SK-N-SH treated with all-trans-retinoic acid at 6 μM for 48 hours (cell line): ENCODE measurements around the gene FUT1.
"Not testable (repeated sequence)": the region's sequence is repeated elsewhere in the genome, so short reads cannot be mapped to it uniquely, and the experiment has no call there.

Experiments
- ATAC-seq: fragments of 200-7000 bp; cut with Tn5 transposase; 3 replicates; pipeline ENCODE4 v1.9.1; 2020; ENCODE audit warnings: mild to moderate bottlenecking, moderate library complexity
- BACH2 ChIP-seq: fragments of 250-450 bp; sonication (Bioruptor Pico); IDR thresholded peaks from 2 replicates; pipeline ENCODE4 v1.9.0; 2021; ENCODE audit warnings: mild to moderate bottlenecking, borderline replicate concordance
- CSDC2 ChIP-seq: fragments of 250-450 bp; sonication (Bioruptor Pico); IDR thresholded peaks from 2 replicates; pipeline ENCODE4 v1.5.0; 2020; ENCODE audit warnings: mild to moderate bottlenecking, moderate library complexity
- CSRNP3 ChIP-seq: fragments of 250-450 bp; sonication (Bioruptor Pico); IDR thresholded peaks from 2 replicates; pipeline ENCODE4 v1.5.1; 2021; ENCODE audit warnings: mild to moderate bottlenecking, moderate library complexity
- ESRRG ChIP-seq: fragments of 250-450 bp; sonication (Bioruptor Pico); IDR thresholded peaks from 2 replicates; pipeline ENCODE4 v1.6.1; 2021; ENCODE audit warnings: mild to moderate bottlenecking
- GLIS3 ChIP-seq: fragments of 250-450 bp; sonication (Bioruptor Pico); IDR thresholded peaks from 2 replicates; pipeline ENCODE4 v1.5.0; 2020; ENCODE audit warnings: mild to moderate bottlenecking, moderate library complexity
- ISL1 ChIP-seq: fragments of 250-450 bp; sonication (Bioruptor Pico); IDR thresholded peaks from 2 replicates; pipeline ENCODE4 v2.1.2; 2022; ENCODE audit warnings: mild to moderate bottlenecking, moderate library complexity
- OSR1 ChIP-seq: fragments of 250-450 bp; sonication (Bioruptor Pico); IDR thresholded peaks from 2 replicates; pipeline ENCODE4 v1.8.0; 2022; ENCODE audit warnings: moderate library complexity, mild to moderate bottlenecking, inconsistent platforms
- PATZ1 ChIP-seq: fragments of 250-450 bp; sonication (Bioruptor Pico); IDR thresholded peaks from 2 replicates; pipeline ENCODE4 v1.8.0; 2020; ENCODE audit warnings: mild to moderate bottlenecking, moderate library complexity, borderline replicate concordance
- POU6F1 ChIP-seq: fragments of 250-450 bp; sonication (Bioruptor Pico); IDR thresholded peaks from 2 replicates; pipeline ENCODE4 v1.8.0; 2021; ENCODE audit warnings: low read depth, mild to moderate bottlenecking, moderate library complexity, borderline replicate concordance
- RARB ChIP-seq: fragments of 250-450 bp; sonication (Bioruptor Pico); IDR thresholded peaks from 2 replicates; pipeline ENCODE4 v1.8.0; 2021; ENCODE audit warnings: mild to moderate bottlenecking, moderate library complexity
- TSHZ2 ChIP-seq: fragments of 250-450 bp; sonication (Bioruptor Pico); IDR thresholded peaks from 2 replicates; pipeline ENCODE4 v1.5.0; 2020; ENCODE audit warnings: mild to moderate bottlenecking, moderate library complexity
- ZC3H10 ChIP-seq: fragments of 250-450 bp; sonication (Bioruptor Pico); IDR thresholded peaks from 2 replicates; pipeline ENCODE4 v1.5.1; 2021; ENCODE audit warnings: mild to moderate bottlenecking, moderate library complexity
- ZFP3 ChIP-seq: fragments of 250-450 bp; sonication (Bioruptor Pico); IDR thresholded peaks from 2 replicates; pipeline ENCODE4 v1.5.0; 2020; ENCODE audit warnings: mild to moderate bottlenecking, moderate library complexity
- ZNF70 ChIP-seq: fragments of 450-650 bp; formaldehyde crosslinking; IDR thresholded peaks from 2 replicates; pipeline ENCODE4 v1.5.0; 2020; ENCODE audit warnings: mild to moderate bottlenecking, moderate library complexity

Gene FUT1

GRCh38 chr19:48770266-48770665, 17.8 kb upstream of the FUT1 start (continued):
- no peak for TF ChIP-seq POU6F1 (CRISPR knock-in tag)
- TF ChIP-seq CSDC2 (CRISPR knock-in tag) = no peak
- TF ChIP-seq PATZ1 (CRISPR knock-in tag) = no peak
- no peak for TF ChIP-seq ISL1 (CRISPR knock-in tag)
- TF ChIP-seq ZFP3 (CRISPR knock-in tag) = no peak
- TF ChIP-seq GLIS3 = no peak
- TF ChIP-seq ZC3H10 (CRISPR knock-in tag) = no peak
- TF ChIP-seq BACH2 (CRISPR knock-in tag) = no peak

GRCh38 chr19:48768994-48769713, 16.7 kb upstream of the FUT1 start:
- TF ChIP-seq ZNF70 (CRISPR knock-in tag) = no peak
- TF ChIP-seq POU6F1 (CRISPR knock-in tag) = no peak
- TF ChIP-seq ZC3H10 (CRISPR knock-in tag) = no peak
- TF ChIP-seq ESRRG (CRISPR knock-in tag) = no peak
- TF ChIP-seq CSRNP3 (CRISPR knock-in tag) = no peak
- TF ChIP-seq RARB = no peak
- no peak for TF ChIP-seq ISL1 (CRISPR knock-in tag)
- no peak for ATAC-seq

GRCh38 chr19:48768171-48768753, 15.8 kb upstream of the FUT1 start:
- peak; percentile 26; the same call in 2 of the 3 replicates for ATAC-seq

GRCh38 chr19:48765816-48766215, 13.4 kb upstream of the FUT1 start:
- not testable (repeated sequence) for ATAC-seq

- ATAC-seq = no peak
- TF ChIP-seq PATZ1 (CRISPR knock-in tag) = no peak
- TF ChIP-seq OSR1 (CRISPR knock-in tag) = no peak
Observed at GRCh38 chr19:48760504-48761205, 8.2 kb upstream of the FUT1 start.

GRCh38 chr19:48757741-48758144, 5.3 kb upstream of the FUT1 start:
- no peak for ATAC-seq
- TF ChIP-seq TSHZ2 (CRISPR knock-in tag) = no peak
